Vagina (tissue), 2 donors: ENCODE measurements around the gene SRCIN1. TPM values are rescaled to one million over a fixed set of nuclear protein-coding genes. Genes with fewer than 3 reads are reported as not detected.

Experiments
- DNase-seq, 2 donors: peaks; one replicate each; pipeline ENCODE4 v3.0.0-alpha.2; 2017; ENCODE audit errors: extremely low spot score in 2 of 2
- H3K27ac ChIP-seq: fragments of 200-600 bp; sonication (generic); one replicate; pipeline ENCODE4 v1.5.1; 2019
- H3K27me3 ChIP-seq: fragments of 200-600 bp; sonication (generic); one replicate; pipeline ENCODE4 v1.5.1; 2019
- H3K36me3 ChIP-seq, 2 donors: fragments of 200-600 bp; sonication (generic); one replicate each; pipeline ENCODE4 v1.5.1; 2017 to 2019
- H3K4me1 ChIP-seq: fragments of 200-600 bp; sonication (generic); one replicate; pipeline ENCODE4 v1.5.1; 2019
- H3K4me3 ChIP-seq, 2 donors: fragments of 200-600 bp; sonication (generic); 1 replicate in 1 of 2; 2 replicates in 1 of 2; pipeline ENCODE4 v1.5.1; 2016 to 2019
- H3K9me3 ChIP-seq: fragments of 200-600 bp; sonication (generic); one replicate; pipeline ENCODE4 v1.5.1; 2019
- POLR2A ChIP-seq, 2 donors: fragments of 450-650 bp; IDR thresholded peaks; one replicate each; pipeline ENCODE4 v1.6.1; 2017; ENCODE audit warnings: antibody characterized with exemption in 2 of 2, mild to moderate bottlenecking in 2 of 2, moderate library complexity in 2 of 2
- POLR2AphosphoS5 ChIP-seq, 2 donors: sonication (generic); formaldehyde crosslinking; IDR thresholded peaks; one replicate each; pipeline ENCODE4 v1.9.0; 2017; ENCODE audit warnings: antibody characterized with exemption in 2 of 2, mild to moderate bottlenecking in 2 of 2, low read depth in 1 of 2; ENCODE audit not compliant: insufficient read depth in 1 of 2
- intact Hi-C: fragments of 100-400 bp; cut with DNase I; formaldehyde crosslinking; loops from one replicate; pipeline ENCODE4 v1.15.1; 2023
- total RNA-seq: library from RNA; depleted of rRNA; stranded (reverse); fragments of >200 nt; gene quantifications from one replicate; pipeline ENCODE4 v1.2.3, GENCODE V29; 2016
- TF ChIP-seq, protein P1 (sequence below), 3 experiments: fragments of 450-650 bp in 2 of 3; fragments of 200-600 bp in 1 of 3; sonication (generic) in 1 of 3; IDR thresholded peaks; one replicate each; pipeline ENCODE4 v1.5.1; 2017 to 2019; ENCODE audit warnings: antibody characterized with exemption in 3 of 3, mild to moderate bottlenecking in 2 of 3, moderate library complexity in 2 of 3

SRCIN1 gene
- total RNA-seq, 1 donor from 2014 or later: 5.2 TPM

- no peak for DNase-seq
- Histone ChIP-seq H3K4me1 (no peaks in the 10 kb centered on the region), H3K27ac (no peak overlapping the region), H3K9me3 (no peaks in the 10 kb centered on the region), H3K27me3 (no peaks in the 10 kb centered on the region), H3K4me3 (no peak overlapping the region), H3K36me3 (no peaks in the 10 kb centered on the region)
- TF ChIP-seq POLR2A (IDR thresholded peaks at IDR 0.05): no peak
- TF ChIP-seq POLR2AphosphoS5 (IDR thresholded peaks at IDR 0.05; ENCODE audit: insufficient read depth in 1 of 2, low read depth in 1 of 2): no peak
- TF ChIP-seq, protein P1, sequence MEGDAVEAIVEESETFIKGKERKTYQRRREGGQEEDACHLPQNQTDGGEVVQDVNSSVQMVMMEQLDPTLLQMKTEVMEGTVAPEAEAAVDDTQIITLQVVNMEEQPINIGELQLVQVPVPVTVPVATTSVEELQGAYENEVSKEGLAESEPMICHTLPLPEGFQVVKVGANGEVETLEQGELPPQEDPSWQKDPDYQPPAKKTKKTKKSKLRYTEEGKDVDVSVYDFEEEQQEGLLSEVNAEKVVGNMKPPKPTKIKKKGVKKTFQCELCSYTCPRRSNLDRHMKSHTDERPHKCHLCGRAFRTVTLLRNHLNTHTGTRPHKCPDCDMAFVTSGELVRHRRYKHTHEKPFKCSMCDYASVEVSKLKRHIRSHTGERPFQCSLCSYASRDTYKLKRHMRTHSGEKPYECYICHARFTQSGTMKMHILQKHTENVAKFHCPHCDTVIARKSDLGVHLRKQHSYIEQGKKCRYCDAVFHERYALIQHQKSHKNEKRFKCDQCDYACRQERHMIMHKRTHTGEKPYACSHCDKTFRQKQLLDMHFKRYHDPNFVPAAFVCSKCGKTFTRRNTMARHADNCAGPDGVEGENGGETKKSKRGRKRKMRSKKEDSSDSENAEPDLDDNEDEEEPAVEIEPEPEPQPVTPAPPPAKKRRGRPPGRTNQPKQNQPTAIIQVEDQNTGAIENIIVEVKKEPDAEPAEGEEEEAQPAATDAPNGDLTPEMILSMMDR (IDR thresholded peaks at IDR 0.05): no peak
- intact Hi-C loops: no loop called here
Observed at GRCh38 chr17:38619451-38619795, 13.7 kb upstream of the SRCIN1 start.

DNA sequence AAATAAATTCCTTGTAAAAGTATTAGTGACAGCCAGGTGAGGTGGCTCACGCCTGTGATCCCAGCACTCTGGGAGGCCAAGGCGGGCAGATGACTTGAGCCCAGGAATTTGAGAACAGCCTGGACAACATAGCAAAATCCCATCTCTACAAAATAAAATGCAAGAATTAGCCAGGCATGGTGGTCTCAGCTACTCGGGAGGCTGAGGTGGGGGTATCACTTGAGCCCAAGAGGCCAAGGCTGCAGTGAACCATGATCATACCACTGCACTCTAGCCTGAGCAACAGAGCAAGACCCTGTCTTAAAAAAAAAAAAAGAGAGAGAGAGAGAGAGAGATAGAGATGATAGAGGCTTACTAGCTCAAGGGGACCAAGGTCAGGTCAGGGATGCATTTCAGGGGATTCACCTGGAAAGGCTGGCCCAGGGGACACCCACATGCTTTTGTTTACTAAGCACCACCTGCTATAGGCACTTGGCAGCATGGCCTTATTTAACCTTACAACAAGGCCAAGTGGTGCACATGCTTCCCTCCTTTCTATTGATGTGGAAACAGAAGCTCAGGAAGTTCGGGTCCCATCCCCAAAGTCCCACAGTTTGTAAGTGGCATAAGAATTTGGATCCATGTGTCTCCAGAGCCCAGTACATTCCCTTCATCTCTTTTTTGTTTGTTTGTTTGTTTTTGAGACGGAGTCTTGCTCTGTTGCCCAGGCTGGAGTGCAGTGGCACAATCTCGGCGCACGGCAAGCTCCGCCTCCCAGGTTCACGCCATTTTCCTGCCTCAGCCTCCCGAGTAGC lies 12.4 kb upstream of the SRCIN1 start:
- H3K27ac ChIP-seq: no peak overlapping the region
- H3K4me3 ChIP-seq: no peak overlapping the region
- H3K27me3 ChIP-seq: no peaks in the 10 kb centered on the region
- TF ChIP-seq POLR2AphosphoS5 (IDR thresholded peaks at IDR 0.05; ENCODE audit: insufficient read depth in 1 of 2, low read depth in 1 of 2): no peak
- TF ChIP-seq POLR2A (IDR thresholded peaks at IDR 0.05): no peak
- TF ChIP-seq, protein P1 (IDR thresholded peaks at IDR 0.05): no peak
- no peaks in the 10 kb centered on the region for H3K4me1 ChIP-seq
- H3K9me3 ChIP-seq: no peaks in the 10 kb centered on the region
- DNase-seq: no peak
- no peaks in the 10 kb centered on the region for H3K36me3 ChIP-seq
- intact Hi-C loops: no loop called here

DNA sequence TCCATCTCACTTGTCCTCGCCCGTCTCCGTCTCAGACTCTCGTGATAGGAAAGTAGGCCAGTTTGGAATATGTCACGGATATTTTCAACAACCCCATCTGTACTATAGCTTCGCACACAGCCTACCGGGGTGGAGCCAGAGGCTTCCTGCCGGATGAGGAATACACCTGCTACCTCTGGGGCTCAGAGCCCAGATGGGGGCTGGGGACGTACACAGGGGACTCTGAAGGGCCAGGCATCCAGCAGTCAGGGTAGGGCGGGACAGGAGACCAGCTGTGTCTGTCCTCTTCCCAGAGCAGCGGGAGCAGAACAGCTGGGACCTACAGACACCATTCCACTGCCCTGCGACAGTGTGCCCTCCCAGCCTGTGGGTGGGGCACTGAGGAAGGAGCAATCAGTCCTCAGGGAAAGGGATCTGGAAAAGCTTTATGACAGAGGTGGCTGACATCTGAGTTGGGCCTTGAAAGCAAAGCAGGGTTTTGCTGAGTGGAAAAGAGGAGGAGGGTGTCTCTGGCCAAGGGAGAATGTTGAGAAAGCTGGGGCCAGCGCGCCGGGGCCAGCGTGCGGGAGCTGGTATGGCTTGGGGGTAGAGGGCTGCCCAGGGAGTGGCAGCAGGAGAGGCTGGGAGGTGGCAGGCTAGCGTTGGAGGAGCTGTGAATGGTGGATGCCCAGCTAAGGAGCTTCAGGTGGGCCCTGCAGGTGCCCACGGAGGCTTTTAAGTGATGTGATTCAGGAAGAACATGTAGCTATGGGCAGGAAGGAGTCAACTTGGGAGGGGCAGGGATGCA lies 11.5 kb upstream of the SRCIN1 start:
- Histone ChIP-seq H3K4me3 (no peak overlapping the region), H3K9me3 (no peaks in the 10 kb centered on the region), H3K36me3 (no peaks in the 10 kb centered on the region), H3K4me1 (no peaks in the 10 kb centered on the region), H3K27me3 (no peaks in the 10 kb centered on the region), H3K27ac (no peak overlapping the region)
- TF ChIP-seq POLR2A (IDR thresholded peaks at IDR 0.05): no peak
- TF ChIP-seq POLR2AphosphoS5 (IDR thresholded peaks at IDR 0.05; ENCODE audit: insufficient read depth in 1 of 2, low read depth in 1 of 2): no peak
- TF ChIP-seq, protein P1 (IDR thresholded peaks at IDR 0.05): no peak
- intact Hi-C loops: no loop called here
- DNase-seq: no peak

DNA sequence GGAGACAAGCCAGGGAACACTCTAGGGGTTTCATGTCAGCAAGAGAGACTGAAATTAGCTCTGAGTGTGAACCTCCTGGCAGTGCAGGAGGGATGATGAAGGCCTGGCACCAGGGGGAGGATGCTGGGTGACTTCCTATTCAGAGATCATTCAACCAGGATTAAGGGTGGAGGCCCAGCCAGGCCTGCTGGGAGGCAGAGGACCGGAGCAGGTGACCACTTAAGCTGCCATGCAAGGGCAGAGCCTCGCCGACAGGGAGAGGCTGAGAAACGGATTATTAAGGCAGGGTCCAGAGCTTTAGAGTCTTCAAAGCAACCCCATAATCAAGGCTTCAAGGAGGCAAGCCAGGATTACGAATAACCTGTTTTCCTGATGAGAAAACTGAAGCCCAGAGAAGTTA lies 10.6 kb upstream of the SRCIN1 start:
- Histone ChIP-seq H3K4me1 (no peaks in the 10 kb centered on the region), H3K36me3 (no peaks in the 10 kb centered on the region), H3K27ac (no peak overlapping the region), H3K9me3 (no peaks in the 10 kb centered on the region), H3K27me3 (no peaks in the 10 kb centered on the region), H3K4me3 (no peak overlapping the region)
- no peak for TF ChIP-seq POLR2AphosphoS5 (IDR thresholded peaks at IDR 0.05; ENCODE audit: insufficient read depth in 1 of 2, low read depth in 1 of 2)
- TF ChIP-seq, protein P1 (IDR thresholded peaks at IDR 0.05): no peak
- no peak for TF ChIP-seq POLR2A (IDR thresholded peaks at IDR 0.05)
- intact Hi-C loops: no loop called here
- DNase-seq: no peak
